ENCODE results near the gene CDC42EP2. TPM values are rescaled to one million over a fixed set of nuclear protein-coding genes. Genes with fewer than 3 reads are reported as not detected.

CDC42EP2 gene
- total and polyA plus RNA-seq, 2 donors (not counting 3 experiments of a cell fraction or from before 2014, with no cell fraction given): 23.9 to 26.4 TPM

GRCh38 chr11:65290448-65291165 is 24.1 kb upstream of the CDC42EP2 start:
- dilution Hi-C loops (cut with MboI; ENCODE audit: extremely low pct_ligation_motif_present, low sequenced_read_pairs): no loop called here
- peaks cover 5 to 6% of the 10 kb centered on the region in 2 experiments for H3K36me3 ChIP-seq (ENCODE audit: control insufficient read depth in 2 of 2, extremely low read depth in 1 of 2, insufficient read depth in 2 of 2, low read length in 2 of 2)
- peak overlapping the region; percentile 11 for H3K9ac ChIP-seq (replicated peaks; ENCODE audit: extremely low read depth, insufficient read depth, low read length)
- H3K79me2 ChIP-seq (ENCODE audit: control insufficient read depth, insufficient read depth, low read length): no peaks in the 10 kb centered on the region
- no peak for TF ChIP-seq MAX (IDR thresholded peaks at IDR 0.05; ENCODE audit: insufficient read depth, insufficient read length)
- peak; percentile 71 for TF ChIP-seq POLR2AphosphoS5 (IDR thresholded peaks at IDR 0.05; ENCODE audit: insufficient read depth, low read depth, low read length)
- TF ChIP-seq POLR2A (IDR thresholded peaks at IDR 0.05; ENCODE audit: low read depth, low read length): peak; percentile 57
- TF ChIP-seq GATA2 (IDR thresholded peaks at IDR 0.05; ENCODE audit: insufficient read depth, insufficient read length, low read depth, low read length): peak; percentile 62
- no peak for TF ChIP-seq MYC (IDR thresholded peaks at IDR 0.05; ENCODE audit: low read depth, low read length)
- H3K27me3 ChIP-seq (ENCODE audit: control insufficient read depth in 2 of 2, insufficient read depth in 2 of 2, low read length in 2 of 2): no peaks in the 10 kb centered on the region
- DNase-seq (ENCODE audit: low read depth, low spot score) (peak; percentile 87), FAIRE-seq (peak; percentile 97)
- H3K27ac ChIP-seq (ENCODE audit: insufficient read depth, low read depth, low read length): peak overlapping the region; percentile 35
- POLR2A ChIA-PET: interaction anchor here (0.7 to 1.0 kb wide), 2 partner anchors 9 to 15 kb away, joined by 5 to 11 read pairs; no protein-coding TSS in a partner anchor
- intact Hi-C loops (cut with micrococcal nuclease): loop anchor here (1.0 kb wide), 3 partner anchors 10 to 25 kb away; no protein-coding TSS in a partner anchor
- no peak overlapping the region for H3K4me3 ChIP-seq (replicated peaks in 1 of 3; ENCODE audit: insufficient read depth in 1 of 3, low read depth in 1 of 3, low read length in 3 of 3)
- H3K4me2 ChIP-seq (ENCODE audit: insufficient read depth, low read length): peak overlapping the region; percentile 35
- TSS peak; percentile 55 for BruUV-seq (replicated peaks)
- H3K9me3 ChIP-seq (replicated peaks; ENCODE audit: control insufficient read depth, insufficient read depth, low read length): no peaks in the 10 kb centered on the region
- H3K4me1 ChIP-seq (ENCODE audit: control insufficient read depth, extremely low read depth, insufficient read depth, low read length): peaks cover 29% of the 10 kb centered on the region
- H3K9me1 ChIP-seq (replicated peaks; ENCODE audit: control insufficient read depth, extremely low read depth, insufficient read depth, low read length): no peaks in the 10 kb centered on the region
- CTCF ChIA-PET: interaction anchor here (2.0 to 9.8 kb wide), 4 partner anchors 12 to 39 kb away, joined by 14 to 103 read pairs (median 37); partner anchors contain the start of gene CDC42EP2
- H4K20me1 ChIP-seq (replicated peaks; ENCODE audit: control insufficient read depth, extremely low read depth, insufficient read depth, low read length): no peaks in the 10 kb centered on the region
- H2AFZ ChIP-seq (ENCODE audit: low read depth, low read length): no peak overlapping the region

GRCh38 chr11:65291613-65292012 is 23.1 kb upstream of the CDC42EP2 start:
- dilution Hi-C loops (cut with MboI; ENCODE audit: extremely low pct_ligation_motif_present, low sequenced_read_pairs): no loop called here
- TF ChIP-seq EZH2 (IDR thresholded peaks at IDR 0.05; ENCODE audit: borderline replicate concordance, low read depth, low read length, severe bottlenecking): no peak
- no peak for TF ChIP-seq CTCF (IDR thresholded peaks at IDR 0.05; ENCODE audit: extremely low read depth in 1 of 2, insufficient read depth in 1 of 2, low read depth in 1 of 2, low read length in 2 of 2)
- no peak for TF ChIP-seq POLR2A (IDR thresholded peaks at IDR 0.05; ENCODE audit: low read depth, low read length)
- TF ChIP-seq MAX (IDR thresholded peaks at IDR 0.05; ENCODE audit: insufficient read depth, insufficient read length): no peak
- no peak for TF ChIP-seq POLR2AphosphoS5 (IDR thresholded peaks at IDR 0.05; ENCODE audit: insufficient read depth, low read depth, low read length)
- TF ChIP-seq MYC (IDR thresholded peaks at IDR 0.05; ENCODE audit: low read depth, low read length): no peak
- no peak for TF ChIP-seq GATA2 (IDR thresholded peaks at IDR 0.05; ENCODE audit: insufficient read depth, insufficient read length, low read depth, low read length)
- TF ChIP-seq FOS (IDR thresholded peaks at IDR 0.05; ENCODE audit: borderline replicate concordance, insufficient read depth, low read length): no peak
- TF ChIP-seq JUN (IDR thresholded peaks at IDR 0.05; ENCODE audit: borderline replicate concordance, insufficient read depth, insufficient read length, low read depth): no peak
- H3K27ac ChIP-seq (ENCODE audit: insufficient read depth, low read depth, low read length): peak overlapping the region; percentile 35
- BruUV-seq (replicated peaks): no TSS peak
- H3K4me3 ChIP-seq (replicated peaks in 1 of 3; ENCODE audit: insufficient read depth in 1 of 3, low read depth in 1 of 3, low read length in 3 of 3): no peak overlapping the region
- no peaks in the 10 kb centered on the region for H3K9me1 ChIP-seq (replicated peaks; ENCODE audit: control insufficient read depth, extremely low read depth, insufficient read depth, low read length)
- peak overlapping the region; percentile 35 for H3K4me2 ChIP-seq (ENCODE audit: insufficient read depth, low read length)
- H3K9me3 ChIP-seq (replicated peaks; ENCODE audit: control insufficient read depth, insufficient read depth, low read length): no peaks in the 10 kb centered on the region
- H3K36me3 ChIP-seq (ENCODE audit: control insufficient read depth in 2 of 2, extremely low read depth in 1 of 2, insufficient read depth in 2 of 2, low read length in 2 of 2): peaks cover 5 to 6% of the 10 kb centered on the region in 2 experiments
- CTCF ChIA-PET: interaction anchor here (0.8 to 9.8 kb wide), 8 partner anchors 12 to 66 kb away, joined by 3 to 103 read pairs (median 9); partner anchors contain the start of gene CDC42EP2
- POLR2A ChIA-PET: interaction anchor here (1.3 to 1.5 kb wide), 2 partner anchors 12 to 16 kb away, joined by 3 to 4 read pairs; no protein-coding TSS in a partner anchor
- no peaks in the 10 kb centered on the region for H3K79me2 ChIP-seq (ENCODE audit: control insufficient read depth, insufficient read depth, low read length)
- intact Hi-C loops (cut with micrococcal nuclease): loop anchor here (1.0 to 2.0 kb wide), 3 partner anchors 11 to 24 kb away; no protein-coding TSS in a partner anchor
- H3K4me1 ChIP-seq (ENCODE audit: control insufficient read depth, extremely low read depth, insufficient read depth, low read length): peaks cover 29% of the 10 kb centered on the region
- no peak overlapping the region for H2AFZ ChIP-seq (ENCODE audit: low read depth, low read length)
- no peaks in the 10 kb centered on the region for H4K20me1 ChIP-seq (replicated peaks; ENCODE audit: control insufficient read depth, extremely low read depth, insufficient read depth, low read length)
- DNase-seq (ENCODE audit: low read depth, low spot score) (peak; percentile 50), FAIRE-seq (peak; percentile 72)
- no peaks in the 10 kb centered on the region for H3K27me3 ChIP-seq (ENCODE audit: control insufficient read depth in 2 of 2, insufficient read depth in 2 of 2, low read length in 2 of 2)
- peak overlapping the region; percentile 10 for H3K9ac ChIP-seq (replicated peaks; ENCODE audit: extremely low read depth, insufficient read depth, low read length)

Data from endothelial cell of umbilical vein (primary cell).